ENCODE data around the gene IGFBPL1. TPM values are rescaled to one million over a fixed set of nuclear protein-coding genes. Genes with fewer than 3 reads are reported as not detected.

IGFBPL1 gene
- total and polyA plus RNA-seq, 4 donors = 0.08 TPM; not detected in 3

DNA sequence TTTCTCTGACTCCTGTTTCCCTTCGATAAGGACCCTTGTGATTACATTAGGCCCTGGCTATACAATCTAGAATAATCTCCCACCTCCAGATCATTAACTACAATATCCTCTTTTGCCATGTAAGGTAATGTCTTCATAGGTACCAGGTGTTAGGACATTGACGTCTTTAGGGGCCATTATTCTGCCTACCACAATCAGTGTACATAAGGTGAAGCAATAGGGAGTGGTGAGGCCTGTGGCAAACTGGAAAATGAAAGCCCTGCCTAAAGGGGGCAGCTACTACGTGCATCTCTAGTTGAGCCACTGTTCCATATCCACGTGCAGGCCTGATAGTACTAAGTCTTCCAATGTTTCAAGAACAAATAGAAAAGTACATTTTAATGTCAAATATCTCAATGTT is 36.5 kb downstream of the IGFBPL1 start:
- Histone ChIP-seq H3K4me1 (ENCODE audit: control insufficient read depth in 4 of 4, insufficient read depth in 4 of 4, low read length in 3 of 4) (peaks cover 12 to 66% (median 62%) of the 10 kb centered on the region in 4 donors), H3K4me3 (ENCODE audit: low read depth in 1 of 3, low read length in 3 of 3) (no peak overlapping the region), H3K27me3 (ENCODE audit: control insufficient read depth in 4 of 4, insufficient read depth in 4 of 4, low read length in 3 of 4) (no peaks in the 10 kb centered on the region), H3K27ac (ENCODE audit: low read depth in 1 of 2, low read length in 2 of 2) (peak overlapping the region; percentile 66 to 80), H3K36me3 (ENCODE audit: control insufficient read depth in 4 of 4, insufficient read depth in 3 of 4, low read depth in 1 of 4, low read length in 3 of 4) (no peaks in the 10 kb centered on the region), H3K9me3 (ENCODE audit: control insufficient read depth in 4 of 4, low read length in 3 of 4) (peaks cover 2 to 10% (median 4%) of the 10 kb centered on the region in 4 donors), H3K9ac (ENCODE audit: low read depth in 1 of 2, low read length in 2 of 2) (no peak overlapping the region)
- TF ChIP-seq NR2F2 (IDR thresholded peaks at IDR 0.05) (no peak), GABPA (IDR thresholded peaks at IDR 0.05 in 1 of 2, conservative IDR thresholded peaks at IDR 0.05 in 1 of 2) (no peak), FOXA1 (IDR thresholded peaks at IDR 0.05) (no peak), RXRA (IDR thresholded peaks at IDR 0.05) (no peak), JUND (IDR thresholded peaks at IDR 0.05) (no peak), TAF1 (conservative IDR thresholded peaks at IDR 0.05) (no peak), ATF3 (IDR thresholded peaks at IDR 0.05) (no peak), HNF4G (IDR thresholded peaks at IDR 0.05) (no peak), SP1 (IDR thresholded peaks at IDR 0.05) (no peak)
- WGBS = 81% methylated on average over 4 of the region's 4 CpGs
- no peak for DNase-seq (ENCODE audit: low spot score)

DNA sequence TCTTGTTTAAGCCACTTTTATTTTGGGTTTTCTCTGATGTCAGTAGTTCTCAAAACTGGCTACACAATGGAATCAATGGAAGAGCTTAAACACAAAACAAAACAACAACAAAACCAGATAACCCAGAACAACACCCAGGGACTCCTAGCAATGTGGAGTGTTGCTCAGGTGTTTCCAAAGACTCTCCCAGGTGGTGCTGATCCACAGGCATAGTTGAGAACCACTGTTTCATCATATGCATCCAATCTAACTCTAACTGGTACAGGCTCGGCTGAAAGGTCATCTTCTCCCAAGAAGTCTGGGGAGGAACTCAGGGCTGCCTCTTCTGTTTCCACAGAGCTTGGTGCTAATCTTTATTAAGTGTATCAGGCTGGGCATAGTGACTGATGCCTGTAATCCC is 37.2 kb downstream of the IGFBPL1 start:
- Histone ChIP-seq H3K36me3 (ENCODE audit: control insufficient read depth in 4 of 4, insufficient read depth in 3 of 4, low read depth in 1 of 4, low read length in 3 of 4) (no peaks in the 10 kb centered on the region), H3K4me3 (ENCODE audit: low read depth in 1 of 3, low read length in 3 of 3) (no peak overlapping the region), H3K9me3 (ENCODE audit: control insufficient read depth in 4 of 4, low read length in 3 of 4) (peaks cover 2 to 10% (median 4%) of the 10 kb centered on the region in 4 donors), H3K27ac (ENCODE audit: low read depth in 1 of 2, low read length in 2 of 2) (peak overlapping the region; percentile 66 to 80), H3K4me1 (ENCODE audit: control insufficient read depth in 4 of 4, insufficient read depth in 4 of 4, low read length in 3 of 4) (peaks cover 12 to 64% (median 58%) of the 10 kb centered on the region in 4 donors), H3K9ac (ENCODE audit: low read depth in 1 of 2, low read length in 2 of 2) (peak overlapping the region in 1 of 2 donors; percentile 70), H3K27me3 (ENCODE audit: control insufficient read depth in 4 of 4, insufficient read depth in 4 of 4, low read length in 3 of 4) (no peaks in the 10 kb centered on the region)
- DNase-seq (ENCODE audit: low spot score) = no peak
- no peak for TF ChIP-seq REST (IDR thresholded peaks at IDR 0.05)
- no peak for TF ChIP-seq SP1 (IDR thresholded peaks at IDR 0.05)
- TF ChIP-seq, protein P1, sequence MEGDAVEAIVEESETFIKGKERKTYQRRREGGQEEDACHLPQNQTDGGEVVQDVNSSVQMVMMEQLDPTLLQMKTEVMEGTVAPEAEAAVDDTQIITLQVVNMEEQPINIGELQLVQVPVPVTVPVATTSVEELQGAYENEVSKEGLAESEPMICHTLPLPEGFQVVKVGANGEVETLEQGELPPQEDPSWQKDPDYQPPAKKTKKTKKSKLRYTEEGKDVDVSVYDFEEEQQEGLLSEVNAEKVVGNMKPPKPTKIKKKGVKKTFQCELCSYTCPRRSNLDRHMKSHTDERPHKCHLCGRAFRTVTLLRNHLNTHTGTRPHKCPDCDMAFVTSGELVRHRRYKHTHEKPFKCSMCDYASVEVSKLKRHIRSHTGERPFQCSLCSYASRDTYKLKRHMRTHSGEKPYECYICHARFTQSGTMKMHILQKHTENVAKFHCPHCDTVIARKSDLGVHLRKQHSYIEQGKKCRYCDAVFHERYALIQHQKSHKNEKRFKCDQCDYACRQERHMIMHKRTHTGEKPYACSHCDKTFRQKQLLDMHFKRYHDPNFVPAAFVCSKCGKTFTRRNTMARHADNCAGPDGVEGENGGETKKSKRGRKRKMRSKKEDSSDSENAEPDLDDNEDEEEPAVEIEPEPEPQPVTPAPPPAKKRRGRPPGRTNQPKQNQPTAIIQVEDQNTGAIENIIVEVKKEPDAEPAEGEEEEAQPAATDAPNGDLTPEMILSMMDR (IDR thresholded peaks at IDR 0.05; ENCODE audit: low read depth, low read length, missing input control) = no peak
- TF ChIP-seq HNF4A (conservative IDR thresholded peaks at IDR 0.05) = no peak
- no peak for TF ChIP-seq FOXA2 (IDR thresholded peaks at IDR 0.05)
- TF ChIP-seq EGR1 (IDR thresholded peaks at IDR 0.05; ENCODE audit: low read depth in 2 of 2) = no peak
- no peak for TF ChIP-seq RAD21 (IDR thresholded peaks at IDR 0.05)
- TF ChIP-seq MAX (IDR thresholded peaks at IDR 0.05) = no peak
- TF ChIP-seq FOXA1 (IDR thresholded peaks at IDR 0.05) = no peak
- TF ChIP-seq GABPA (IDR thresholded peaks at IDR 0.05 in 1 of 2, conservative IDR thresholded peaks at IDR 0.05 in 1 of 2) = no peak
- TF ChIP-seq TAF1 (conservative IDR thresholded peaks at IDR 0.05) = no peak
- 59% methylated on average over 1 of the region's 1 CpG for WGBS

Data from liver (tissue), 9 donors.